HG02571 (cell line): ENCODE data around the gene ADAM19.

Experiments
- ATAC-seq: cut with Tn5 transposase; IDR thresholded peaks from one replicate; pipeline ENCODE4 v1.9.1; 2021; ENCODE audit warnings: mild to moderate bottlenecking, moderate library complexity; ENCODE audit not compliant: unreplicated experiment

The ADAM19 gene

GRCh38 chr5:157563929-157564716, 11.5 kb downstream of the ADAM19 start:
- no peak for ATAC-seq

- no peak for ATAC-seq
Measured at GRCh38 chr5:157563373-157563928, 12.1 kb downstream of the ADAM19 start.

GRCh38 chr5:157562111-157562581, 13.4 kb downstream of the ADAM19 start:
- ATAC-seq: no peak

GRCh38 chr5:157561110-157561509, 14.5 kb downstream of the ADAM19 start:
- no peak for ATAC-seq

GRCh38 chr5:157559301-157559700, 16.3 kb downstream of the ADAM19 start:
- no peak for ATAC-seq

GRCh38 chr5:157558681-157559080, 16.9 kb downstream of the ADAM19 start:
- no peak for ATAC-seq

- no peak for ATAC-seq
Measured at GRCh38 chr5:157558041-157558595, 17.5 kb downstream of the ADAM19 start.

GRCh38 chr5:157556615-157557418, 18.8 kb downstream of the ADAM19 start:
- ATAC-seq: no peak

- ATAC-seq: peak; percentile 17
Measured at GRCh38 chr5:157555037-157555640, 20.4 kb downstream of the ADAM19 start.

GRCh38 chr5:157554179-157555036, 21.2 kb downstream of the ADAM19 start:
- ATAC-seq: peak; percentile 46

- no peak for ATAC-seq
Measured at GRCh38 chr5:157552650-157553049, 22.9 kb downstream of the ADAM19 start.

- ATAC-seq: no peak
Measured at GRCh38 chr5:157550663-157551062, 24.9 kb downstream of the ADAM19 start.

GRCh38 chr5:157549954-157550549, 25.5 kb downstream of the ADAM19 start:
- ATAC-seq: no peak

GRCh38 chr5:157549283-157549629, 26.3 kb downstream of the ADAM19 start:
- ATAC-seq: no peak

GRCh38 chr5:157548513-157549282, 26.9 kb downstream of the ADAM19 start:
- ATAC-seq: no peak

GRCh38 chr5:157547941-157548512, 27.5 kb downstream of the ADAM19 start:
- ATAC-seq: no peak

GRCh38 chr5:157546456-157547100, 29.0 kb downstream of the ADAM19 start:
- no peak for ATAC-seq
